HEK293 (cell line): ENCODE results near the gene CYP2A6.

Experiments
- BCL11A ChIP-seq: fragments of 450-650 bp; formaldehyde crosslinking; IDR thresholded peaks from 2 replicates; pipeline ENCODE4 v1.5.1; 2016; ENCODE audit warnings: low read depth, missing biosample characterization, missing genetic modification characterization
- GLI2 ChIP-seq: fragments of 450-650 bp; formaldehyde crosslinking; IDR thresholded peaks from 2 replicates; pipeline ENCODE4; 2017; ENCODE audit warnings: missing biosample characterization, missing genetic modification characterization, low read depth, borderline replicate concordance
- HIC1 ChIP-seq: fragments of 450-650 bp; formaldehyde crosslinking; IDR thresholded peaks from 2 replicates; pipeline ENCODE4 v1.5.1; 2016; ENCODE audit warnings: missing biosample characterization, missing genetic modification characterization
- MEIS1 ChIP-seq: sonication (generic); formaldehyde crosslinking; IDR thresholded peaks from 2 replicates; pipeline ENCODE4 v1.8.1; 2022; ENCODE audit warnings: missing genetic modification reagents, mild to moderate bottlenecking, borderline replicate concordance
- OVOL3 ChIP-seq: fragments of 450-650 bp; formaldehyde crosslinking; IDR thresholded peaks from 2 replicates; pipeline ENCODE4 v1.5.1; 2016; ENCODE audit warnings: missing biosample characterization, missing genetic modification characterization
- SCRT2 ChIP-seq: fragments of 450-650 bp; formaldehyde crosslinking; IDR thresholded peaks from 2 replicates; pipeline ENCODE4 v1.5.1; 2016; ENCODE audit warnings: missing biosample characterization, missing genetic modification characterization
- ZBTB1 ChIP-seq: fragments of 450-650 bp; formaldehyde crosslinking; IDR thresholded peaks from 2 replicates; pipeline ENCODE4 v1.5.1; 2016; ENCODE audit warnings: missing biosample characterization, missing genetic modification characterization
- ZBTB26 ChIP-seq: fragments of 450-650 bp; formaldehyde crosslinking; optimal IDR thresholded peaks from 2 replicates; pipeline ENCODE3; 2016; ENCODE audit warnings: missing biosample characterization, mild to moderate bottlenecking, missing genetic modification characterization
- ZFP41 ChIP-seq: fragments of 450-650 bp; formaldehyde crosslinking; IDR thresholded peaks from 2 replicates; pipeline ENCODE4 v1.5.1; 2016; ENCODE audit warnings: missing biosample characterization, missing genetic modification characterization, borderline replicate concordance
- ZNF148 ChIP-seq: fragments of 450-650 bp; formaldehyde crosslinking; IDR thresholded peaks from 2 replicates; pipeline ENCODE4 v1.5.0; 2017; ENCODE audit warnings: missing biosample characterization, missing genetic modification characterization, borderline replicate concordance
- ZNF157 ChIP-seq: fragments of 450-650 bp; formaldehyde crosslinking; IDR thresholded peaks from 2 replicates; pipeline ENCODE4 v1.5.1; 2016; ENCODE audit warnings: missing biosample characterization, missing genetic modification characterization
- ZNF175 ChIP-seq: fragments of 450-650 bp; formaldehyde crosslinking; IDR thresholded peaks from 2 replicates; pipeline ENCODE4 v1.5.1; 2016; ENCODE audit warnings: missing biosample characterization, missing genetic modification characterization
- ZNF239 ChIP-seq: fragments of 450-650 bp; formaldehyde crosslinking; IDR thresholded peaks from 2 replicates; pipeline ENCODE4 v1.5.1; 2016; ENCODE audit warnings: missing biosample characterization, missing genetic modification characterization
- ZNF266 ChIP-seq: fragments of 450-650 bp; formaldehyde crosslinking; IDR thresholded peaks from 2 replicates; pipeline ENCODE4 v1.5.1; 2016; ENCODE audit warnings: missing biosample characterization, missing genetic modification characterization, low read depth
- ZNF292 ChIP-seq: fragments of 450-650 bp; formaldehyde crosslinking; IDR thresholded peaks from 2 replicates; pipeline ENCODE4 v1.5.1; 2016; ENCODE audit warnings: low read depth, missing biosample characterization, missing genetic modification characterization, borderline replicate concordance
- ZNF335 ChIP-seq: fragments of 450-650 bp; formaldehyde crosslinking; conservative IDR thresholded peaks from 2 replicates; pipeline ENCODE4 v1.5.1; 2016; ENCODE audit warnings: missing biosample characterization, missing genetic modification characterization
- ZNF37A ChIP-seq: fragments of 450-650 bp; IDR thresholded peaks from 2 replicates; pipeline ENCODE4 v1.5.1; 2018; ENCODE audit warnings: missing biosample characterization, missing genetic modification characterization
- ZNF394 ChIP-seq: fragments of 450-650 bp; formaldehyde crosslinking; IDR thresholded peaks from 2 replicates; pipeline ENCODE4 v1.5.1; 2016; ENCODE audit warnings: missing biosample characterization, missing genetic modification characterization, mild to moderate bottlenecking, moderate library complexity, borderline replicate concordance
- ZNF426 ChIP-seq: fragments of 450-650 bp; formaldehyde crosslinking; IDR thresholded peaks from 2 replicates; pipeline ENCODE4 v1.5.1; 2017; ENCODE audit warnings: missing biosample characterization, missing genetic modification characterization, mild to moderate bottlenecking, inconsistent platforms, moderate library complexity
- ZNF513 ChIP-seq: fragments of 450-650 bp; IDR thresholded peaks from 2 replicates; pipeline ENCODE4 v1.5.1; 2018; ENCODE audit warnings: missing biosample characterization, missing genetic modification characterization
- ZNF549 ChIP-seq: fragments of 450-650 bp; IDR thresholded peaks from 2 replicates; pipeline ENCODE4 v1.5.1; 2018; ENCODE audit warnings: missing biosample characterization, missing genetic modification characterization, mild to moderate bottlenecking, inconsistent platforms, moderate library complexity
- ZNF560 ChIP-seq: fragments of 450-650 bp; formaldehyde crosslinking; IDR thresholded peaks from 2 replicates; pipeline ENCODE4 v1.5.1; 2017; ENCODE audit warnings: missing biosample characterization, missing genetic modification characterization, borderline replicate concordance
- ZNF654 ChIP-seq: fragments of 450-650 bp; formaldehyde crosslinking; IDR thresholded peaks from 2 replicates; pipeline ENCODE4 v1.5.1; 2016; ENCODE audit warnings: low read depth, missing biosample characterization, missing genetic modification characterization
- ZNF660 ChIP-seq: fragments of 450-650 bp; IDR thresholded peaks from 2 replicates; pipeline ENCODE4 v1.5.1; 2018; ENCODE audit warnings: missing biosample characterization, mild to moderate bottlenecking, missing genetic modification characterization
- ZNF664 ChIP-seq: fragments of 450-650 bp; formaldehyde crosslinking; IDR thresholded peaks from 2 replicates; pipeline ENCODE4 v1.5.1; 2016; ENCODE audit warnings: missing biosample characterization, missing genetic modification characterization
- ZNF747 ChIP-seq: fragments of 450-650 bp; formaldehyde crosslinking; IDR thresholded peaks from 2 replicates; pipeline ENCODE4 v1.5.1; 2016; ENCODE audit warnings: missing biosample characterization, missing genetic modification characterization
- ZNF76 ChIP-seq: fragments of 450-650 bp; formaldehyde crosslinking; IDR thresholded peaks from 2 replicates; pipeline ENCODE4; 2016; ENCODE audit warnings: low read depth, missing biosample characterization, missing genetic modification characterization, borderline replicate concordance
- ZNF777 ChIP-seq: fragments of 450-650 bp; formaldehyde crosslinking; IDR thresholded peaks from 2 replicates; pipeline ENCODE4 v1.5.1; 2017; ENCODE audit warnings: missing biosample characterization, missing genetic modification characterization, borderline replicate concordance
- ZNF785 ChIP-seq: fragments of 450-650 bp; formaldehyde crosslinking; IDR thresholded peaks from 2 replicates; pipeline ENCODE4 v1.5.1; 2016; ENCODE audit warnings: missing biosample characterization, missing genetic modification characterization
- ZNF830 ChIP-seq: fragments of 450-650 bp; IDR thresholded peaks from 2 replicates; pipeline ENCODE4 v1.5.0; 2018; ENCODE audit warnings: missing biosample characterization, missing genetic modification characterization, low read depth, mild to moderate bottlenecking, moderate library complexity
- ZSCAN23 ChIP-seq: fragments of 450-650 bp; formaldehyde crosslinking; IDR thresholded peaks from 2 replicates; pipeline ENCODE4 v1.5.1; 2016; ENCODE audit warnings: missing biosample characterization, missing genetic modification characterization
- ZSCAN4 ChIP-seq: fragments of 450-650 bp; formaldehyde crosslinking; IDR thresholded peaks from 2 replicates; pipeline ENCODE4 v1.5.1; 2017; ENCODE audit warnings: missing biosample characterization, missing genetic modification characterization

The CYP2A6 gene

GRCh38 chr19:40806423-40807146, 43.7 kb downstream of the CYP2A6 start (continued):
- TF ChIP-seq ZBTB26 (peak; percentile 27), ZNF513 (tag by site-specific recombination) (no peak), ZNF148 (tag by site-specific recombination) (no peak), ZNF830 (no peak), ZSCAN4 (no peak), ZNF660 (peak; percentile 92; the same call in 1 of the 2 replicates), ZFP41 (tag by site-specific recombination) (no peak), ZNF654 (peak; percentile 50; the same call in 1 of the 2 replicates), HIC1 (tag by site-specific recombination) (peak; percentile 43; the same call in 1 of the 2 replicates), ZNF37A (no peak), ZNF335 (no peak), ZNF76 (tag by site-specific recombination) (peak; percentile 59; the same call in 1 of the 2 replicates), ZNF175 (no peak), ZNF777 (tag by site-specific recombination) (no peak), ZNF549 (no peak), GLI2 (tag by site-specific recombination) (no peak), ZNF747 (tag by site-specific recombination) (no peak), ZNF426 (tag by site-specific recombination) (no peak), ZNF664 (tag by site-specific recombination) (no peak), ZSCAN23 (tag by site-specific recombination) (peak; percentile 99), ZNF266 (tag by site-specific recombination) (no peak), SCRT2 (tag by site-specific recombination) (peak; percentile 22; the same call in 1 of the 2 replicates), ZBTB1 (tag by site-specific recombination) (no peak), ZNF292 (tag by site-specific recombination) (no peak), BCL11A (tag by site-specific recombination) (no peak), MEIS1 (CRISPR knock-in tag) (no peak), ZNF560 (tag by site-specific recombination) (no peak), ZNF239 (tag by site-specific recombination) (no peak), ZNF785 (tag by site-specific recombination) (peak; percentile 18; the same call in 1 of the 2 replicates), ZNF394 (tag by site-specific recombination) (no peak; the same call in 1 of the 2 replicates), OVOL3 (tag by site-specific recombination) (no peak), ZNF157 (tag by site-specific recombination) (no peak)
